Kidney tubule cell (primary cell): Measurements from ENCODE around the gene IFI27L2.

Source experiments
- DNase-seq: peaks from one replicate; pipeline ENCODE4 v3.0.0-alpha.2; 2018; ENCODE audit warnings: low spot score

The IFI27L2 gene

DNA sequence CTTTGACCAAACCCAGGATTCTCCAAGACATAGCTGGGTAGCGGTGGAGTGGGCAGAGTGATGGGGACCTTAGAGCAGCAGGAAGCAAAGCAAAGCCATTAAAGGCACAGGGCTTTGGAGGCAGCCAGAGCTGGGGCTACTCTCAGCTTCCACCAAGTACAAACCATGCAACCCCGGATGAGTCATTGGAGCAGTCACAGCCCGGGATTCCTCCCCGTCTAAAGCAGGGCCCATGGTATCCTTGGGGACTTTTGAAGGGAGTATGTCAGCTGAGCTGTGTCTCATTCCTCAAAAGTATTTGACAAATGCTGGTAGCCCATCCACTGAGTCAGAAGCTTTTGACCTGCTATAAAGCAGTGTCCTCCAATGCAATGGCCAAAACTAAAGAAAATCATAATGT is 28.6 kb downstream of the IFI27L2 start:
- peak; percentile 89 for DNase-seq

DNA sequence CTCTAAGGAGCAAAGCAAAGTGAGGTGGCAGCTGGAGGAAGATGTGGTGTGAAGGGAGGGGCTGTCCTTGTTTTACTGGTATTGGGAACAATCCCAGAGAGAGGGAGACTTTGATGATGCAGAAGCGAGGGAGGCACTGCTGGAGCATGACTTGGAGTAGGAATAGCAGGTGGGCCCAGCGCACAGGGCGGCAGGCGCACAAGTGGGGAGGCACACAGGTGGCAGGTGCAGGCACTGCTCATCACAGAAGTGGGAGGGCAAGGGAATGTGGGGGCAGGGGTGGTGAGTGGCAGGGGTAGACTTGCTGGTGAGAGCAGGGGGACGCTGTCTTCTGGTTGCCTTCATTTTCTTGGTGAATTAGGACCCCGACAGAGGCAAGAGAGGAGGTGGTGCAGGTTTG is 30.4 kb downstream of the IFI27L2 start:
- no peak for DNase-seq

DNA sequence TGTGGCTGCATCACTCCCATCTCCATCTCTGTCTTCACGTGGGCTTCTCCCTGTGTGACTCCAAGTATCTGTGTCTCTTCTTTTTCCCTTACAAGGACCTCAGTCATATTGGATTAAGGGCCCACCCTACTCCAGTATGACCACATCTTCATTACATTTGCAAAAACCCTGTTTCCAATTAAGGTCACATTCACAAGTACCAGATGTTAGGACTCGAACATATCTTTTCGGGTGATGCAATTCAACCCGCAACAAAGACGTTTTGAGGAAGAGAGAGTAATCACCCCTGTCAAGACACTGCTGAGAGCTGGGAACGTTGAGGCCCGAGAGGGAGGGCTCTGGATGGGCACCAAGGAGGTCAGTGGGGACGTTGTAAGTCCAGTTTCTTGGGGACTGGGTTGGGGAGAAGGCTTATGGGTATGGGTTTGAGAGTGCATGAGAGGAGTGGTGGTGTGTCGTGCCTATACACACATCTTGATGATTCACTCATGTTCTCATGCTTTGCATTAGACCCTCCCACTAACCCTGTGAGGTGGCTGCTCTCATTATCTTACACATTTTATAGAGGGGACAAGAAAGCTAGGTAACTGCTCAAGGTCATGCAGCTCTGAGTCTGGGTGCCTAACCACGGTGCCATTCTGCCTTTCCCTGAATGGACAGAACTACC is 30.9 kb downstream of the IFI27L2 start:
- no peak for DNase-seq

DNA sequence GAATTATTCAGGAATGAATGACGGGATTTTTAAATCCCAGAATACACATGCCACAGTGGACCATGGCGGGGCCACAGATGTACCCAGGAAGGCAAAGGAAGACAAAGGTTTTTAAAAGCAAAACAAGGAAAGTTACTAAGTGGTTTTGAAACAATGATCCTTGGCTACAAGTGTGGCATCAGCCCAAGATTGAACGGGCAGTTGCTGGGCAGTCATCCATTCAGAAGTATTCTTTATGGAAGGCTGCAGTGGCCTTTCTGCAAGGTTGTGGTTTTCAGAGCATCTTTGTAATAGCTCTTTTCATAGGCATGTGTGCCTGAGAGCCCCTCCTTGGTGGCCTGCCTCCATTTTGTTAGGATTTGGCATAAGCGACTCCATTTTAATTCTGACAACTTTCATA is 32.3 kb downstream of the IFI27L2 start:
- peak; percentile 32 for DNase-seq

DNA sequence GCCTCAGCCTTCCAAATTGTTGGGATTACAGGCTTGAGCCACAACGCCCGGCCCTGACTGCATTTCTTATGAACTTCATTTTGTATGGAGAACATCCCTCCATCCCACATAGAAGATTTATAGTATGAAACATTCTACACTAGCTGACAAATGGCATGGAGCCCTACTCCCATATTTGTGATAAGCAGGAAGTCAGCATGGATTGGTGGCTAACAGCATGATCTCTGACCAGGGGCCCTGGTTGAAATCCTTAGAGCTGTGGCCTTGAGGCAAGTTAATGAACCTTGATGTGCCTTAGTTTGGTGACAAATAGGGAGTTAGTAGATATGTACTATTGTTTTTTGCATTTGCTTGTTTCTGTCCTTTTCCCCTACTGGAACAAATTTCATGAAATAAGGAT is 36.0 kb downstream of the IFI27L2 start:
- DNase-seq: no peak

DNA sequence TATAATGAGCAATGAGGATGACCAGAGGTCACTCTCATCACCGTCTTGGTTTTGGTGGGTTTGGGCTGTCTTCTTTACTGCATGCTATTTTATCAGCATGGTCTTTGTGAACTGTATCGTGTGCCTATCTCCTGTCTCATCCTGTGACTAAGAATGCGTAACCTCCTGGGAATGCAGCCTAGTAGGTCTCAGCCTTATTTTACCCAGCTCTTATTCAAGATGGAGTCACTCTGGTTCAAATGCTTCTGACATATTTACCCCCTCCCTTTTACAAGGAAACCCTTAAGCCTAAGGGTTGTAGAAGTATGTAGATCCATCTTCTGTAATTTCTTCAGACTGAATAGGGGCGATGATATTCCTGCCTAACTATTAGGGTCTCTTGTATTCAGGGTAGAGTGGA is 39.9 kb downstream of the IFI27L2 start:
- DNase-seq: peak; percentile 46

DNA sequence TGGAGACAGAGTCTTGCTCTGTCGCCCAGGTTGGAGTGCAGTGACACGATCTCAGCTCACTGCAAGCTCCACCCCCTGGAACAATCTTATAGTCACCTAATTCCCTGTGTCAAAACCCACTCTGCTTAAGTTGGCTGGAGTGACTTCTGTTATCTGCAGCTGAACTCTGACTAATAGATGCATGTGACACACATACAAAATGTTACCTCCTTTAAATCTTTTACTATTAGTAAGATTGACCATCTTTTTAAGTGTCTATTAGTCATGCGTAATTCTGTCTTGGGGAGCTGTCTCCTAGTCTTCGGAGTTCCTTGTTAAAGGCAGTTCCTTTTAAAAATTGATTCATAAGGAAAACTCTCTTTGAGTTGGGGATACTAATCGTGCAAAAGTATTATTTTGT is 40.9 kb downstream of the IFI27L2 start:
- DNase-seq: peak; percentile 42

DNA sequence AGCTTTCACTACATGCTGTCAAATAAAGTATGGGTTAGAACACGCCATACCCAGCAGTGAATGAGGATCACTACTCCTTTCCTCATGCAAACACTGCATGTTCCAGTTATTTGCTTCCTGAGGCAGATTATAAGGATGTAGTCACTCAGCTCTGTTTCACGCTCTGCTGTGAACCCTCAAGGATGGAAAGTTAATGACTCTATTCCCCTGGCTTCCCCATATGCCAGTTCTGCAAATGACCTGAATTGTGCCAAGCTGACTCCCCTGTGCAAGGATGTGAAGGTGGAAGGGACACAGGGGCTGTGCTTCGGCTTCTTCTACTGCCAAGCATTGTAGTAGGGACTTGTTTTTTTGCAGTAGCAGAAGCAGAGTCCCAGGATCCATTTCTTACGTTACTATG is 41.5 kb downstream of the IFI27L2 start:
- DNase-seq: no peak

DNA sequence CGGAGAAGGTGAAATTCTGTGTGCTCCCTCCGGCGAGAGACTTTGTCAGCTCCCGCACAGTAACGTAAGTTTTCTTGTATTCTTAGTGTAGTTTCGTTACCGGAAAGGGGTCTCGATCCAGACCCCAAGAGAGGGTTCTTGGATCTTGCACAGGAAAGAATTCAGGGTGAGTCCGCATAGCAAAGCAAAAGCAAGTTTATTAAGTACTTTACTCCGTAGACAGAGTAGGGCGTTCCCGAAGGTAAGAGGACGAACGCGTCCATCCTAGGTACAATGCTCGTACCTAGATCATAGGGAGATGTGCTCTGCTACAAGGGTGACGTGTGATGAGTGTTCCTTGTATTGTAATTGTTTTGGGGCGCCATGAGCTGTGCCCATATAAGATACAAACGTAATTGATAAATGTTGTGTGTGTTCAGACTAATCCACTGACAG is 48.0 kb downstream of the IFI27L2 start:
- no peak for DNase-seq

DNA sequence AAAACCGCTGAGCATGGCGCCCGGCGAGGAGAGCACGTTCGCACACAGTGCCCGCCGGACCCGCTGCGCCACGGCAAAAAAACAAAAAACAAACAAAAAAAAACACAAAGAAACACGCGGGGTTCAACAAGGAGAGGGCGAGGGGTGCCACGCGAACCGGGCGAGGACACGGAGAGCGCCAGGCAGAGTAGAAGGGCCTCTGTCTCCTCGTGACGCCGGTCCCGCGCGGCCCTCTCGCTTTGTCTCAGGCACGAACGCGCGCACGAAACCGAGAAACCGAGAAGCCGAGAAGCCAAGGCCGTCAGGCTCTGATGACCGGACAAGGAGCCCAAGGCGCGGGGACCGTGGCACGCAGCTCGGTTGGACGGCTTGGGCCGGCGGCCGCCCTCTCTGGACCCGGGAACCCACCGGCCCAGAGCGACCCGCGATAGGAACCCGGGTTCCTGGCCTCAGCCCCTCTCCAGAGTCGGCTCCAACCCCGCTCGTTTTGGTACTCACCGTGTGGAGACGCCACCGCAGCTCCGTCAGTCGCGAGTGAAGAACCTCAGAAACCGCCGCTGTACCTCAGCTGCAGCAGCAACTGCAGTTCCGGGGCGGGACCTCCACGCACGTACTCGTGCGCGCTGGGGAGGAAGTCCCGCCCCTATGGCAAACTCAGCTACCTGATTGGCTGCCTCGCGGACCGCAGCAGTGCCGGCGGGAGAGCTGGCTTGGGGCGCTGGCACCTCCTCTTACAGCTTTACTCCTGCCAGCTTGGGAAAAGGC is 48.6 kb downstream of the IFI27L2 start, which contains the start of the genes DDX24 and IFI27L1:
Gene DDX24, minus strand, starts transcription at position 582 of the 765 bp plus-strand sequence. CDS start 1,460 bp downstream, outside the sequence.
Gene IFI27L1, plus strand, starts transcription at position 690 of the 765 bp plus-strand sequence. CDS start 15,628 bp downstream, outside the sequence.
- DNase-seq: peak; percentile 94

DNA sequence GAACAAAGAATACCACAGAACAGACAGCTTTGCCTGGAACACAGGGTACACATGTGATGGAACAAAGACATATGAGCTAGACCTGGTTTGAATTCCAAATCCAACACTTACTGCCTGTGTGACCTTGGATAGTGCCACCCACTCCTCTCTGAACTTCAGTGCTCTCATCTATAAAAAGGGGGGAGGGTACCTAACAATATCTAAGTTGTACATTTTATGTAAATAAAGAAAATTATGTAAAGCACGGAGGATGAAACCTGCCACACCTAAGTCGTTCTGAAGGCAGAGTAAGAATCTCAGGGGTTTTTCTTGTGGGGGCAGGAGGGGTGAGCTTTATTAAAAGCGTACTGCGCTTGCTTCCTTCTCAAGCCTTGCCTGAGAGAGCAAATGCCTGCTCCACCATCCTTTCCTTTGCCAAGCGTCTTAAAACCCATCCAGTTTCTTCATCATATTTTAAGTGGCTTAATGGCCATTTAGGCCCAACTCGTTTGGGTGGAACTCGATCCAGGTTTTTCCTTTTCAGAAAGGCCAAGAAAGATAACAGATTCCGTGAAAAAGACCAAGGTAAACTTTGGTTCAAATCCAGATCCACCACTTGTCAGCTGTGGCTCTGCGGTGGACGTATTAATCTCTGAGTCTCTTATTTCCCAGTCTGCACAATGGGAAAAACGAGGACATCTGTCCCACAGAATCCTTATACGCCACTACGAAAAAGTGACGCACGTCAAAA is 49.3 kb downstream of the IFI27L2 start:
- no peak for DNase-seq

DNA sequence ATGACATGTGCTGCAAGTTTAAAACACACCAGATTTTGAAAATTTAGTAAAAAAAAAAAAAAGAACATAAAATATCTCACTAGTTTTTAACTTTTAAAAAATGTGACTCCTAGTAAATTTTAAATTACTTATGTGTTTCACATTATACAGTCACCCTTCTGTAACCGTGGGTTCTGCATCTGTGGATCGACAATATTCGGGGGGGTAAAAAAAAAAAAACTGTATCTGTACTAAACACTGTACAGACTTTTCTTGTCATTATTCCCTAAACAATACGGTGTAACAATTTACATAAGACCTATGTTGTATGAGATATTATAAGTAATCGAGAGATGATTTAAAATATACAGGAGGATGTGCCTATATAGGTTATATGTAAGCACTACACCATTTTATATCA is 51.6 kb downstream of the IFI27L2 start:
- no peak for DNase-seq
